ENCODE results near the gene TMEM163. TPM values are rescaled to one million over a fixed set of nuclear protein-coding genes. Genes with fewer than 3 reads are reported as not detected.
"Not testable (repeated sequence)": the region's sequence is repeated elsewhere in the genome, so short reads cannot be mapped to it uniquely, and the experiment has no call there.

The TMEM163 gene
- total RNA-seq, 4 donors from 2014 or later = not detected

GRCh38 chr2:134725876-134726275, 7.1 kb upstream of the TMEM163 start:
- no peak for DNase-seq (ENCODE audit: low spot score in 2 of 2)
- no peaks in the 10 kb centered on the region for H3K36me3 ChIP-seq
- H3K4me3 ChIP-seq = no peak overlapping the region
- TF ChIP-seq EP300 (IDR thresholded peaks at IDR 0.05) = no peak
- TF ChIP-seq POLR2A (IDR thresholded peaks at IDR 0.05) = no peak
- no peak for TF ChIP-seq CTCF (IDR thresholded peaks at IDR 0.05)
- no peaks in the 10 kb centered on the region for H3K4me1 ChIP-seq
- H3K27ac ChIP-seq = no peak overlapping the region
- no peaks in the 10 kb centered on the region for H3K9me3 ChIP-seq
- peaks cover 0 to 22% of the 10 kb centered on the region in 2 donors for H3K27me3 ChIP-seq

- 86 to 95% methylated on average over 1 of the region's 1 CpG for WGBS, 2 donors
- peaks cover 0 to 38% of the 10 kb centered on the region in 2 donors for H3K27me3 ChIP-seq
- H3K4me1 ChIP-seq = peaks cover 0 to 2% (median 0%) of the 10 kb centered on the region in 4 donors
- no peak overlapping the region for H3K4me3 ChIP-seq
- no peaks in the 10 kb centered on the region for H3K9me3 ChIP-seq
- DNase-seq (ENCODE audit: low spot score in 2 of 2) = no peak
- H3K27ac ChIP-seq = no peak overlapping the region
- TF ChIP-seq CTCF (IDR thresholded peaks at IDR 0.05) (no peak), EP300 (IDR thresholded peaks at IDR 0.05) (no peak), POLR2A (IDR thresholded peaks at IDR 0.05) (no peak)
- H3K36me3 ChIP-seq = no peaks in the 10 kb centered on the region
These were observed 5.5 kb upstream of the TMEM163 start for GRCh38 chr2:134724341-134724740.

GRCh38 chr2:134723742-134724141, 4.9 kb upstream of the TMEM163 start:
- not testable (repeated sequence) for H3K9me3 ChIP-seq; H3K4me3 ChIP-seq; H3K4me1 ChIP-seq; DNase-seq (ENCODE audit: low spot score in 2 of 2); H3K36me3 ChIP-seq; H3K27ac ChIP-seq
- H3K27me3 ChIP-seq = peaks cover 0 to 41% of the 10 kb centered on the region in 2 donors
- WGBS, 2 donors = 80 to 81% methylated on average over 2 of the region's 2 CpGs

- Histone ChIP-seq H3K4me3 (no peak overlapping the region), H3K27me3 (peaks cover 0 to 47% of the 10 kb centered on the region in 2 donors), H3K27ac (no peak overlapping the region), H3K9me3 (no peaks in the 10 kb centered on the region), H3K36me3 (no peaks in the 10 kb centered on the region), H3K4me1 (peaks cover 0 to 15% (median 5%) of the 10 kb centered on the region in 4 donors)
- DNase-seq (ENCODE audit: low spot score in 2 of 2) = no peak
- WGBS, 2 donors = 42 to 43% methylated on average over 6 of the region's 6 CpGs
- TF ChIP-seq EP300 (IDR thresholded peaks at IDR 0.05) (no peak), POLR2A (IDR thresholded peaks at IDR 0.05) (no peak), CTCF (IDR thresholded peaks at IDR 0.05) (no peak)
These were observed 3.9 kb upstream of the TMEM163 start for GRCh38 chr2:134722728-134723127.

- no peak for TF ChIP-seq EP300 (IDR thresholded peaks at IDR 0.05)
- no peak for TF ChIP-seq CTCF (IDR thresholded peaks at IDR 0.05)
- TF ChIP-seq POLR2A (IDR thresholded peaks at IDR 0.05) = no peak
- H3K27ac ChIP-seq = no peak overlapping the region
- no peaks in the 10 kb centered on the region for H3K36me3 ChIP-seq
- H3K27me3 ChIP-seq = peaks cover 0 to 52% of the 10 kb centered on the region in 2 donors
- no peak overlapping the region for H3K4me3 ChIP-seq
- 87 to 90% methylated on average over 4 of the region's 4 CpGs for WGBS, 2 donors
- no peaks in the 10 kb centered on the region for H3K9me3 ChIP-seq
- peaks cover 0 to 19% (median 5%) of the 10 kb centered on the region in 4 donors for H3K4me1 ChIP-seq
- DNase-seq (ENCODE audit: low spot score in 2 of 2) = no peak
These were observed 2.8 kb upstream of the TMEM163 start for GRCh38 chr2:134721596-134721995.
